Tongue (tissue), 2 donors: Measurements from ENCODE around the gene CLDND1. TPM values are rescaled to one million over a fixed set of nuclear protein-coding genes. Genes with fewer than 3 reads are reported as not detected.
"Not testable (repeated sequence)": the region's sequence is repeated elsewhere in the genome, so short reads cannot be mapped to it uniquely, and the experiment has no call there.

Experiments
- DNase-seq: peaks from one replicate; pipeline ENCODE4 v3.0.0-alpha.2; 2015
- total RNA-seq: library from RNA; depleted of rRNA; stranded (reverse); fragments of >200 nt; gene quantifications from one replicate; pipeline ENCODE4 v1.2.3, GENCODE V29; 2014

The CLDND1 gene
- total RNA-seq, result 139 TPM

- peak; percentile 98 for DNase-seq
Measured at GRCh38 chr3:98522544-98523281, at the start of gene CLDND1. CLDND1 (minus strand) TSS chr3:98522902; CDS start chr3:98521424, 1,478 bp downstream.

- no peak for DNase-seq
Measured at GRCh38 chr3:98568402-98568801, 45.7 kb upstream of the CLDND1 start.

GRCh38 chr3:98567666-98568270, 45.1 kb upstream of the CLDND1 start:
- no peak for DNase-seq

GRCh38 chr3:98565843-98566242, 43.1 kb upstream of the CLDND1 start:
- no peak for DNase-seq

- no peak for DNase-seq
Measured at GRCh38 chr3:98565237-98565643, 42.5 kb upstream of the CLDND1 start.

- DNase-seq, result no peak
Measured at GRCh38 chr3:98564282-98565005, 41.7 kb upstream of the CLDND1 start.

- no peak for DNase-seq
Measured at GRCh38 chr3:98563661-98564281, 41.1 kb upstream of the CLDND1 start.

GRCh38 chr3:98561727-98562521, 39.2 kb upstream of the CLDND1 start:
- no peak for DNase-seq

- DNase-seq, result no peak
Measured at GRCh38 chr3:98560911-98561310, 38.2 kb upstream of the CLDND1 start.

- DNase-seq, result not testable (repeated sequence)
Measured at GRCh38 chr3:98559769-98560168, 37.1 kb upstream of the CLDND1 start.

- no peak for DNase-seq
Measured at GRCh38 chr3:98558100-98558827, 35.6 kb upstream of the CLDND1 start.

GRCh38 chr3:98557324-98558010, 34.8 kb upstream of the CLDND1 start:
- no peak for DNase-seq

GRCh38 chr3:98556164-98557130, 33.7 kb upstream of the CLDND1 start:
- no peak for DNase-seq

- DNase-seq, result no peak
Measured at GRCh38 chr3:98555025-98555379, 32.3 kb upstream of the CLDND1 start.

- DNase-seq, result no peak
Measured at GRCh38 chr3:98554580-98554979, 31.9 kb upstream of the CLDND1 start.

GRCh38 chr3:98553753-98554152, 31.1 kb upstream of the CLDND1 start:
- DNase-seq, result peak; percentile 7

- DNase-seq, result no peak
Measured at GRCh38 chr3:98553021-98553563, 30.4 kb upstream of the CLDND1 start.

GRCh38 chr3:98552232-98553020, 29.7 kb upstream of the CLDND1 start:
- no peak for DNase-seq
